CD4-positive, alpha-beta T cell (primary cell): Measurements from ENCODE around the gene CCDC146. TPM values are rescaled to one million over a fixed set of nuclear protein-coding genes. Genes with fewer than 3 reads are reported as not detected.
"Not testable (repeated sequence)": the region's sequence is repeated elsewhere in the genome, so short reads cannot be mapped to it uniquely, and the experiment has no call there.

Source experiments
- ATAC-seq: fragments of 200-7000 bp; cut with Tn5 transposase; one replicate; pipeline ENCODE4 v1.10.0; 2022; ENCODE audit warnings: mild to moderate bottlenecking; ENCODE audit not compliant: poor library complexity
- CTCF ChIA-PET: fragments of 350-600 bp; sonication (Branson Sonifier 250); formaldehyde crosslinking; loops from one replicate; lab custom pipeline; 2021; ENCODE audit warnings: antibody characterized with exemption, inconsistent platforms; lab: Charles Lee
- POLR2A ChIA-PET: fragments of 350-600 bp; sonication (Branson Sonifier 250); formaldehyde crosslinking; loops from one replicate; lab custom pipeline; 2021; ENCODE audit warnings: antibody characterized with exemption, inconsistent platforms; lab: Charles Lee
- DNase-seq, 14 experiments: peaks; one replicate each; pipeline ENCODE4 v3.0.0-alpha.2; 2013 to 2020; ENCODE audit warnings: mixed read lengths in 2 of 14
- H3K27ac ChIP-seq, 2 donors: one replicate each; pipeline versions ENCODE4 v1.5.1 to v1.7.0; 2013; ENCODE audit warnings: low read length in 2 of 2, low read depth in 1 of 2, mild to moderate bottlenecking in 1 of 2
- H3K27me3 ChIP-seq, 2 experiments: 1 replicate in 1 of 2; 2 replicates in 1 of 2; pipeline versions ENCODE4 v1.6.1 to v1.7.0; 2013; ENCODE audit warnings: low read length in 2 of 2, control low read depth in 1 of 2, mild to moderate bottlenecking in 1 of 2, moderate library complexity in 1 of 2; ENCODE audit not compliant: insufficient read depth in 2 of 2, control insufficient read depth in 1 of 2
- H3K36me3 ChIP-seq: one replicate; pipeline ENCODE4 v1.6.1; 2013; ENCODE audit warnings: low read length, control low read depth; ENCODE audit not compliant: insufficient read depth
- H3K4me1 ChIP-seq: one replicate; pipeline ENCODE4 v1.6.1; 2013; ENCODE audit warnings: low read length, control low read depth; ENCODE audit not compliant: insufficient read depth
- H3K4me3 ChIP-seq: one replicate; pipeline ENCODE4 v1.5.1; 2013; ENCODE audit warnings: mild to moderate bottlenecking, low read length, moderate library complexity
- H3K9me3 ChIP-seq, 2 experiments: 1 replicate in 1 of 2; 2 replicates in 1 of 2; pipeline versions ENCODE4 v1.6.1 to v1.7.0; 2013; ENCODE audit warnings: low read length in 2 of 2, mild to moderate bottlenecking in 2 of 2, control low read depth in 1 of 2, moderate library complexity in 1 of 2; ENCODE audit not compliant: control insufficient read depth in 1 of 2, insufficient read depth in 1 of 2
- H3K27ac Mint-ChIP-seq: one replicate; pipeline ENCODE4 v1.8.0; 2020; ENCODE audit warnings: mixed read lengths
- H3K27me3 Mint-ChIP-seq: one replicate; pipeline ENCODE4 v1.8.0; 2021; ENCODE audit warnings: mixed read lengths
- H3K36me3 Mint-ChIP-seq: one replicate; pipeline ENCODE4 v1.8.0; 2021; ENCODE audit warnings: low read depth, mixed read lengths
- H3K4me1 Mint-ChIP-seq: one replicate; pipeline ENCODE4 v1.8.0; 2021; ENCODE audit warnings: low read depth, mixed read lengths
- H3K4me3 Mint-ChIP-seq: one replicate; pipeline ENCODE4 v1.8.0; 2020; ENCODE audit warnings: mild to moderate bottlenecking, mixed read lengths
- H3K9me3 Mint-ChIP-seq: one replicate; pipeline ENCODE4 v1.8.0; 2020; ENCODE audit warnings: mixed read lengths
- CTCF ChIP-seq: fragments of 200-600 bp; IDR thresholded peaks from one replicate; pipeline ENCODE4 v1.8.0; 2022; ENCODE audit warnings: antibody characterized with exemption, mild to moderate bottlenecking
- intact Hi-C, 2 experiments: fragments of 100-400 bp; cut with DNase I in 1 of 2; cut with micrococcal nuclease in 1 of 2; formaldehyde crosslinking; loops; one replicate each; pipeline versions ENCODE4 v1.15.1 to v1.9.0; 2023 to 2025; cut with DNase I, micrococcal nuclease
- total RNA-seq, 174 experiments: library from RNA in 2 of 174; stranded (reverse) in 2 of 174; gene quantifications; one replicate each; pipeline ENCODE4 v1.2.3 and lab custom pipeline; 2021 to 2026

Gene CCDC146
- total RNA-seq, 2 experiments from 2014 or later, result 10.3 to 10.5 TPM

- not testable (repeated sequence) for H3K9me3 Mint-ChIP-seq
Measured at GRCh38 chr7:77108362-77108761, 14.1 kb upstream of the CCDC146 start.

DNA sequence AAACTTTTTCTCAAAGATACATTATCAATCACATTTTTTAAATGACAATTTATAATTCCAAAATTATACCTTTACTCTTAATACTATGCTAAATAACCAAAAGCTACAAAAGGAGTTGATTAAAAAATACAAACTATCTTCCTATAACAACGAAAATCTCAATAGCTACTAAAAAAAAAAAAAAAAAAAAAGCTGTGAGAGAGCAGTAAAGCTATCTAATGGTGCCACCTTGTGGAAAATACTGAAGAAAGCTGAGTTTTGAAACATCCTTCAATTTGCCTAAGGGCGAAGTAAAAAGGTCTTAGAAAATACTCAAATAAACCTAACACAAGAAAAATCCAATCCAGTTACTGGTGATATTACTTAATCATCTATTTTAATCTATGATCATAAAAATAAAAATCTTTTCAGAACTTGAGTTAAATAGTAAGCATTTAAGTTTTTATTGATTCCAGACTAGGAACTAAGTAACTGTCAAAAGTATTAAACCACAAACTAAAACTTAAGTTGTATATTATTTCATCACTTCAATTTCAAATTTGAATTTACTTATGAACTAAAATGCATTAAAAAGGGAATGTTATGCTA is 9.6 kb upstream of the CCDC146 start:
- peak; percentile 32 for TF ChIP-seq CTCF
- H3K4me1 Mint-ChIP-seq, POLR2A ChIA-PET, H3K27me3 Mint-ChIP-seq, H3K27me3 ChIP-seq, H3K36me3 Mint-ChIP-seq, H3K36me3 ChIP-seq, H3K9me3 ChIP-seq, H3K27ac ChIP-seq, H3K9me3 Mint-ChIP-seq, H3K4me3 Mint-ChIP-seq, H3K4me1 ChIP-seq, H3K27ac Mint-ChIP-seq, ATAC-seq, H3K4me3 ChIP-seq, intact Hi-C loops: not testable (repeated sequence)
- peak in 1 of 14 experiments; percentile 39 for DNase-seq
- CTCF ChIA-PET, result interaction anchor here (0.6 kb wide), 1 partner anchor 10 kb away, joined by 3 read pairs; the partner anchor contains the start of gene CCDC146

More at GRCh38 chr7:77108362-77108761, 14.1 kb upstream of the CCDC146 start:
- H3K27me3 Mint-ChIP-seq, H3K27ac ChIP-seq, DNase-seq, H3K36me3 Mint-ChIP-seq, H3K4me3 Mint-ChIP-seq, H3K27me3 ChIP-seq, CTCF ChIA-PET, H3K9me3 ChIP-seq, H3K36me3 ChIP-seq, H3K4me1 Mint-ChIP-seq, H3K4me1 ChIP-seq, POLR2A ChIA-PET, ATAC-seq, H3K27ac Mint-ChIP-seq, intact Hi-C loops, H3K4me3 ChIP-seq: not testable (repeated sequence)

GRCh38 chr7:77125486-77125885 is 3.1 kb downstream of the CCDC146 start:
- H3K9me3 ChIP-seq, H3K4me3 Mint-ChIP-seq, H3K4me1 ChIP-seq, H3K27me3 ChIP-seq, ATAC-seq, H3K36me3 ChIP-seq, H3K4me3 ChIP-seq, H3K27me3 Mint-ChIP-seq, POLR2A ChIA-PET, H3K27ac Mint-ChIP-seq, H3K9me3 Mint-ChIP-seq, H3K27ac ChIP-seq, H3K36me3 Mint-ChIP-seq: not testable (repeated sequence)
- CTCF ChIA-PET, result interaction anchor here (1.5 kb wide), 1 partner anchor 122 kb away, joined by 13 read pairs; no protein-coding TSS in a partner anchor
- intact Hi-C loops, result loop anchor here (10.0 kb wide), 1 partner anchor 209 kb away; no protein-coding TSS in a partner anchor
- peak; percentile 29 for TF ChIP-seq CTCF
- peaks cover 14% of the 10 kb centered on the region for H3K4me1 Mint-ChIP-seq
- peak in 2 of 14 experiments; percentile 16 to 37 for DNase-seq

DNA sequence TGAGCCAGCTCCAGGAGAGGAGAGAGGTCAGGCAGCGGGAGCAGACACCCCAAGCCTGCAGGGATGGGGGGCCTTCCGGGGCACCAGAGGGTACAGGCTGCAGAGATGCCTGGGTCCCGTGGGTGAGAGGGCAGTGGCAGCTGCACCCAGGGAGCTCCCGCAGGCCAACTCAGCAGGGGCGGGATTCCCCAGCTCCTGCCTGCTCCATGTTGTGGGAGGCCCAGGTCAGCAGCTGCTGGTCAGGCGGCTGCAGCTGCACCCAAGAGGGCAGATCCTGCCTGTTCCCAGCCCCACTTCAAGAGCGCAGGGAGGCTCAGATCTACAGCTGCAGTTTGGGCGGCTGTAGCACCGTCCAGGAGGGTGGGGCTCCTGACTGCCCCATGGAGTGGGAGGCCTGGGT is 4.6 kb downstream of the CCDC146 start:
- POLR2A ChIA-PET, result not testable (repeated sequence)
- CTCF ChIA-PET, result interaction anchor here (0.9 kb wide), 1 partner anchor 120 kb away, joined by 3 read pairs; no protein-coding TSS in a partner anchor
- intact Hi-C loops, result loop anchor here (2.0 to 10.0 kb wide), 2 partner anchors 120 to 208 kb away; no protein-coding TSS in a partner anchor

GRCh38 chr7:77128582-77129410 is 6.4 kb downstream of the CCDC146 start:
- H3K27ac ChIP-seq, ATAC-seq: not testable (repeated sequence)

More for the DNA sequence above, 4.6 kb downstream of the CCDC146 start:
- H3K27me3 ChIP-seq, ATAC-seq, H3K4me3 ChIP-seq, H3K9me3 ChIP-seq, H3K27ac Mint-ChIP-seq, DNase-seq, H3K27me3 Mint-ChIP-seq, H3K36me3 ChIP-seq, H3K4me1 Mint-ChIP-seq, H3K36me3 Mint-ChIP-seq, H3K4me3 Mint-ChIP-seq, H3K27ac ChIP-seq, H3K4me1 ChIP-seq, H3K9me3 Mint-ChIP-seq: not testable (repeated sequence)

More at GRCh38 chr7:77128582-77129410, 6.4 kb downstream of the CCDC146 start:
- POLR2A ChIA-PET, H3K4me3 ChIP-seq, H3K9me3 ChIP-seq, H3K4me3 Mint-ChIP-seq, H3K9me3 Mint-ChIP-seq, H3K36me3 Mint-ChIP-seq, CTCF ChIA-PET, H3K36me3 ChIP-seq, H3K27ac Mint-ChIP-seq, H3K27me3 ChIP-seq, H3K4me1 ChIP-seq, H3K27me3 Mint-ChIP-seq, H3K4me1 Mint-ChIP-seq: not testable (repeated sequence)
- intact Hi-C loops, result loop anchor here (10.0 kb wide), 1 partner anchor 206 kb away; no protein-coding TSS in a partner anchor
- DNase-seq, result peak in 1 of 14 experiments; percentile 13
